Trophoblast cell (in vitro differentiated cells and primary cell): ENCODE measurements around the gene LURAP1L.

Experiments
- DNase-seq, 2 donors: peaks; one replicate each; pipeline ENCODE4 v3.0.0-alpha.2; 2016
- H2AFZ ChIP-seq: 2 replicates; pipeline ENCODE4 v1.6.1; 2013; ENCODE audit warnings: low read length, moderate library complexity, mild to moderate bottlenecking; ENCODE audit not compliant: insufficient read depth, poor library complexity
- H2AK5ac ChIP-seq: 2 replicates; pipeline ENCODE4 v1.6.1; 2013; ENCODE audit warnings: mild to moderate bottlenecking, low read length
- H2BK120ac ChIP-seq: 2 replicates; pipeline ENCODE4 v1.6.1; 2013; ENCODE audit warnings: low read length, mild to moderate bottlenecking, moderate library complexity; ENCODE audit not compliant: insufficient read depth, poor library complexity
- H2BK12ac ChIP-seq: 2 replicates; pipeline ENCODE4 v1.6.1; 2013; ENCODE audit warnings: mild to moderate bottlenecking, low read length, moderate library complexity
- H2BK5ac ChIP-seq: 2 replicates; pipeline ENCODE4 v1.6.1; 2013; ENCODE audit warnings: low read length, low read depth, moderate library complexity, mild to moderate bottlenecking; ENCODE audit not compliant: poor library complexity
- H3K14ac ChIP-seq: 2 replicates; pipeline ENCODE4 v1.6.1; 2013; ENCODE audit warnings: mild to moderate bottlenecking, low read length
- H3K18ac ChIP-seq: 2 replicates; pipeline ENCODE4 v1.6.1; 2013; ENCODE audit warnings: mild to moderate bottlenecking, low read length
- H3K23ac ChIP-seq: 2 replicates; pipeline ENCODE4 v1.6.1; 2013; ENCODE audit warnings: low read length
- H3K27ac ChIP-seq: 2 replicates; pipeline ENCODE4 v1.5.1; 2013; ENCODE audit warnings: low read depth, mild to moderate bottlenecking, inconsistent platforms, low read length, moderate library complexity
- H3K27me3 ChIP-seq: 2 replicates; pipeline ENCODE4 v1.6.1; 2013; ENCODE audit warnings: inconsistent platforms, mild to moderate bottlenecking, low read length, moderate library complexity; ENCODE audit not compliant: insufficient read depth
- H3K36me3 ChIP-seq, 2 experiments: 1 replicate in 1 of 2; 2 replicates in 1 of 2; pipeline ENCODE4 v1.6.1; 2013; ENCODE audit warnings: low read length in 2 of 2, mild to moderate bottlenecking in 2 of 2, moderate library complexity in 1 of 2; ENCODE audit not compliant: insufficient read depth in 2 of 2, control insufficient read depth in 1 of 2
- H3K4ac ChIP-seq: 2 replicates; pipeline ENCODE4 v1.6.1; 2013; ENCODE audit warnings: low read depth, mild to moderate bottlenecking, low read length, moderate library complexity
- H3K4me1 ChIP-seq, 2 experiments: 1 replicate in 1 of 2; 2 replicates in 1 of 2; pipeline ENCODE4 v1.6.1; 2013; ENCODE audit warnings: low read length in 2 of 2, mild to moderate bottlenecking in 2 of 2, moderate library complexity in 1 of 2; ENCODE audit not compliant: insufficient read depth in 2 of 2, control insufficient read depth in 1 of 2
- H3K4me2 ChIP-seq: 2 replicates; pipeline ENCODE4 v1.6.1; 2013; ENCODE audit warnings: inconsistent platforms, mild to moderate bottlenecking, low read length, moderate library complexity
- H3K4me3 ChIP-seq: 2 replicates; pipeline ENCODE4 v1.5.1; 2013; ENCODE audit warnings: mild to moderate bottlenecking, low read depth, low read length, inconsistent platforms
- H3K79me1 ChIP-seq: one replicate; pipeline ENCODE4 v1.6.1; 2013; ENCODE audit warnings: low read length
- H3K79me2 ChIP-seq: 2 replicates; pipeline ENCODE4 v1.6.1; 2013; ENCODE audit warnings: low read length, mild to moderate bottlenecking; ENCODE audit not compliant: control insufficient read depth, insufficient read depth, poor library complexity
- H3K9ac ChIP-seq: 2 replicates; pipeline ENCODE4 v1.6.1; 2013; ENCODE audit warnings: mild to moderate bottlenecking, low read length
- H3K9me3 ChIP-seq: 2 replicates; pipeline ENCODE4 v1.6.1; 2013; ENCODE audit warnings: low read depth, mild to moderate bottlenecking, control low read depth, inconsistent platforms, low read length; ENCODE audit not compliant: insufficient read depth
- H4K12ac ChIP-seq: 2 replicates; pipeline ENCODE4 v1.6.1; 2013; ENCODE audit warnings: low read depth, mild to moderate bottlenecking, low read length, moderate library complexity
- H4K8ac ChIP-seq: 2 replicates; pipeline ENCODE4 v1.6.1; 2013; ENCODE audit warnings: low read depth, mild to moderate bottlenecking, low read length, moderate library complexity
- H4K91ac ChIP-seq: one replicate; pipeline ENCODE4 v1.6.1; 2013; ENCODE audit warnings: low read depth, mild to moderate bottlenecking, low read length, moderate library complexity
- WGBS: extraction: QIAGEN DNeasy Blood & Tissue Kit; methylation state at CpG from one replicate; pipeline ENCODE4 v1.1.7; 2013; ENCODE audit warnings: missing lambda C conversion rate; ENCODE audit not compliant: insufficient read length, insufficient coverage; ENCODE audit errors: extremely low coverage; 5-methylcytosine and 5-hydroxymethylcytosine counted together

LURAP1L gene

DNA sequence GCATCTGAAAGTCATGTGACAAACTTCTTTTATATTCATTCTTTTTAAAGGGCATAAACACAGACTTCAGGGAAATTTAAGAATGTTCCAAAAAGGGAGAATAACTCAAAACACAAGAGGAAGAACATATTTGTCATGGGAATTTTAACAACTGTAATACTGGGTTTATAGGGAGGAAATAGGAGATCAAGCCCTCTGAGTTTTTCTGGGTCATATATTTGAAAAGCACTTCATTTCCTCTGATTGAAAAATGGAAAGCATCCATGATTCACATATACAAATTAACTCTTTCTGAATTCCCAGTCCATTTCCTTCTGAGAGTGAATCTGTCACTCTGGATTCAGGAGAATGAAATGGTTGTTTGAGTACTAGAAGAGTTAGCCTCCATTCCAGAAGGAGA lies 26.8 kb downstream of the LURAP1L start:
- H3K36me3 ChIP-seq, result no peaks in the 10 kb centered on the region
- H3K23ac ChIP-seq, result no peak overlapping the region
- H3K9me3 ChIP-seq, result no peaks in the 10 kb centered on the region
- H3K27me3 ChIP-seq, result no peaks in the 10 kb centered on the region
- no peak overlapping the region for H2BK5ac ChIP-seq
- H3K14ac ChIP-seq, result no peak overlapping the region
- no peaks in the 10 kb centered on the region for H3K79me2 ChIP-seq
- no peak overlapping the region for H4K91ac ChIP-seq
- H2BK120ac ChIP-seq, result no peak overlapping the region
- no peak overlapping the region for H2BK12ac ChIP-seq
- no peak overlapping the region for H3K9ac ChIP-seq
- H3K4me2 ChIP-seq, result no peak overlapping the region
- no peak overlapping the region for H3K4ac ChIP-seq
- no peak overlapping the region for H2AFZ ChIP-seq
- H3K4me3 ChIP-seq, result no peak overlapping the region
- no peaks in the 10 kb centered on the region for H3K4me1 ChIP-seq
- H2AK5ac ChIP-seq, result no peak overlapping the region
- no peaks in the 10 kb centered on the region for H3K79me1 ChIP-seq
- H4K8ac ChIP-seq, result no peak overlapping the region
- H3K18ac ChIP-seq, result no peak overlapping the region
- H4K12ac ChIP-seq, result no peak overlapping the region
- H3K27ac ChIP-seq, result no peak overlapping the region
- no peak for DNase-seq

DNA sequence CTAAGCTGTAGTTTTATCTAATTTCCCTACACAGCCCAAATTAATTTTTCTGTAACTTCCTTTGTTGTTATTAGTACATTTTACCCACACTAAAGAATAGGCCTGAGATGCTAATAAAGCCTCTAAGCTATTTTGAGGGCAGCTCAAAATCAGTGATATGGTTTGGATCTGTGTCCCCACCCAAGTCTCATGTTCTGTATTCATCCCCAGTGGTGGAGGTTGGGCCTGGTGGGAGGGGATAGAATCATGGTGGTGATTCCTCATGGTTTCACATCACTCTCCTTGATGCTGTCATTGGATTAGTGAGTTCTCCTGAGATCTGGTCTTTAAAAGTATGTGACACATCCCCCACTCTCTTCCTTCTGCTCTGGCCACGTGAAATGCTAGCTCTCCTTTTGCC lies 27.3 kb downstream of the LURAP1L start:
- Histone ChIP-seq H4K12ac (no peak overlapping the region), H3K4ac (no peak overlapping the region), H2AK5ac (no peak overlapping the region), H4K91ac (no peak overlapping the region), H3K23ac (no peak overlapping the region), H2AFZ (no peak overlapping the region), H3K79me2 (no peaks in the 10 kb centered on the region), H4K8ac (no peak overlapping the region), H3K4me2 (no peak overlapping the region), H3K9ac (no peak overlapping the region), H2BK12ac (no peak overlapping the region), H2BK5ac (no peak overlapping the region), H3K4me1 (no peaks in the 10 kb centered on the region), H3K27me3 (no peaks in the 10 kb centered on the region), H3K9me3 (no peaks in the 10 kb centered on the region), H3K79me1 (no peaks in the 10 kb centered on the region), H3K4me3 (no peak overlapping the region), H3K18ac (no peak overlapping the region), H2BK120ac (no peak overlapping the region), H3K14ac (no peak overlapping the region), H3K27ac (no peak overlapping the region), H3K36me3 (no peaks in the 10 kb centered on the region)
- no peak for DNase-seq
- no CpG with 5 or more reads among the region's 1 CpG for WGBS

DNA sequence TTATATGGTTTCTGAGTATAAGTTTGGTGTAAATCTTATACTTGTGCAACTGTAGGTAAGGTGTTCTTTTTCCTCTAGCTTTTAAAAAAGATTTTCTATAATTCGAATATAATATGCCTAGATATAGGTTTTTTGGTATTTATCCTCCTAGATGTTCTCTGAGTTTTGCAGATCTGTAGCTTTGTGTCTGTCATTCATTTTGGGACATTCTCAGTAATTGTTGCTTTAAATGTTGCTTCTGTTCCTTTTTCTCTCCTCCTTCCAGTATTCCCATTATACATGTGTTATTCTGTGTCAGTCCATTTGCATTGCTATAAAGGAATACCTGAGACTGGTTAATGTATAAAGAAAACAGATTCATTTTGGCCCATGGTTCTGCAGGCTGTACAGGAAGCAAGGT lies 33.7 kb downstream of the LURAP1L start:
- H3K18ac ChIP-seq, result no peak overlapping the region
- H2BK5ac ChIP-seq, result no peak overlapping the region
- H4K12ac ChIP-seq, result no peak overlapping the region
- H2BK12ac ChIP-seq, result no peak overlapping the region
- no peak overlapping the region for H4K8ac ChIP-seq
- no peak overlapping the region for H3K4me3 ChIP-seq
- H3K9ac ChIP-seq, result no peak overlapping the region
- H3K14ac ChIP-seq, result no peak overlapping the region
- H3K27ac ChIP-seq, result no peak overlapping the region
- H3K36me3 ChIP-seq, result no peaks in the 10 kb centered on the region
- no peak overlapping the region for H3K4ac ChIP-seq
- no peaks in the 10 kb centered on the region for H3K79me1 ChIP-seq
- no peaks in the 10 kb centered on the region for H3K9me3 ChIP-seq
- no peaks in the 10 kb centered on the region for H3K27me3 ChIP-seq
- H4K91ac ChIP-seq, result no peak overlapping the region
- no peak overlapping the region for H2BK120ac ChIP-seq
- DNase-seq, result no peak
- H3K23ac ChIP-seq, result no peak overlapping the region
- no peak overlapping the region for H2AFZ ChIP-seq
- H3K79me2 ChIP-seq, result no peaks in the 10 kb centered on the region
- peaks cover 0 to 2% of the 10 kb centered on the region in 2 experiments for H3K4me1 ChIP-seq
- WGBS, result no CpG with 5 or more reads among the region's 1 CpG
- no peak overlapping the region for H3K4me2 ChIP-seq
- no peak overlapping the region for H2AK5ac ChIP-seq

DNA sequence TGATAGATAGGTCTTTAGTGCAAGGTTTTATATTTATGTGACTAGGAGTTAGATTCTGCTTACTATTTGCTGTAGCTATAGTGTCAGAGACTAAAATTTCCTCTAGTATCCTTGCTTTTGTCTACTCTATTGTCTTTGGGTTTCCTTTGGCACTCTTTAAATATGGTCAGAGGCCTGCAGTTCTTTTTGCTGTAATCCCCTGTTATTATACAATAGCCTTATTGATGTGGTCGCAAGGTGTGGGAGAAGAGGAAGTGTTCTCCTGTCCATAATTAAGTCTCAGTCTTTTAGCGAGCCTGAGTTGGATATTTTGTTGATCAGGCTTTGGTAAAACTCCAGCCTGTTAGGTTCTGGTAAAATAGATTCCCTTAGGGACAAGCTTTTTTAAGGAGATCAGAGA lies 34.9 kb downstream of the LURAP1L start:
- no peak overlapping the region for H2BK12ac ChIP-seq

More for the DNA sequence above, 34.9 kb downstream of the LURAP1L start:
- Histone ChIP-seq H3K79me1 (no peaks in the 10 kb centered on the region), H3K4me1 (peaks cover 0 to 2% of the 10 kb centered on the region in 2 experiments), H3K23ac (no peak overlapping the region), H4K8ac (no peak overlapping the region), H3K27me3 (no peaks in the 10 kb centered on the region), H3K14ac (no peak overlapping the region), H3K18ac (no peak overlapping the region), H4K12ac (no peak overlapping the region), H2BK5ac (no peak overlapping the region), H3K4me2 (no peak overlapping the region), H3K36me3 (no peaks in the 10 kb centered on the region), H3K4ac (no peak overlapping the region), H3K79me2 (no peaks in the 10 kb centered on the region), H3K27ac (no peak overlapping the region), H2BK120ac (no peak overlapping the region), H2AK5ac (no peak overlapping the region), H2AFZ (no peak overlapping the region), H4K91ac (no peak overlapping the region), H3K9ac (no peak overlapping the region), H3K9me3 (no peaks in the 10 kb centered on the region), H3K4me3 (no peak overlapping the region)
- no CpG with 5 or more reads among the region's 2 CpGs for WGBS
- no peak for DNase-seq
